Measurements from ENCODE around the gene FOXL2NB. TPM values are rescaled to one million over a fixed set of nuclear protein-coding genes. Genes with fewer than 3 reads are reported as not detected.

The FOXL2NB gene
- total RNA-seq, 1 donor from 2014 or later, result 3.5 TPM

GRCh38 chr3:138960417-138960852, 13.4 kb downstream of the FOXL2NB start:
- no peak for TF ChIP-seq CTCF (conservative IDR thresholded peaks at IDR 0.05; ENCODE audit: low read depth, low read length)
- no peak overlapping the region for H3K4me3 ChIP-seq (ENCODE audit: low read depth, low read length)
- DNase-seq (ENCODE audit: low read depth), result no peak

- TF ChIP-seq CTCF (conservative IDR thresholded peaks at IDR 0.05; ENCODE audit: low read depth, low read length), result no peak
- no peak overlapping the region for H3K4me3 ChIP-seq (ENCODE audit: low read depth, low read length)
- no peak for DNase-seq (ENCODE audit: low read depth)
Measured at GRCh38 chr3:138962854-138963560, 16.0 kb downstream of the FOXL2NB start.

GRCh38 chr3:138964264-138964663, 17.2 kb downstream of the FOXL2NB start:
- no peak overlapping the region for H3K4me3 ChIP-seq (ENCODE audit: low read depth, low read length)
- no peak for DNase-seq (ENCODE audit: low read depth)
- TF ChIP-seq CTCF (conservative IDR thresholded peaks at IDR 0.05; ENCODE audit: low read depth, low read length), result no peak

- DNase-seq (ENCODE audit: low read depth), result no peak
Measured at GRCh38 chr3:138964923-138965322, 17.9 kb downstream of the FOXL2NB start.

GRCh38 chr3:138971766-138972320, 24.8 kb downstream of the FOXL2NB start:
- TF ChIP-seq CTCF (conservative IDR thresholded peaks at IDR 0.05; ENCODE audit: low read depth, low read length), result no peak
- no peak for DNase-seq (ENCODE audit: low read depth)
- no peak overlapping the region for H3K4me3 ChIP-seq (ENCODE audit: low read depth, low read length)

More at GRCh38 chr3:138964923-138965322, 17.9 kb downstream of the FOXL2NB start:
- no peak overlapping the region for H3K4me3 ChIP-seq (ENCODE audit: low read depth, low read length)
- TF ChIP-seq CTCF (conservative IDR thresholded peaks at IDR 0.05; ENCODE audit: low read depth, low read length), result no peak

- no peak for DNase-seq (ENCODE audit: low read depth)
- H3K4me3 ChIP-seq (ENCODE audit: low read depth, low read length), result no peak overlapping the region
- TF ChIP-seq CTCF (conservative IDR thresholded peaks at IDR 0.05; ENCODE audit: low read depth, low read length), result no peak
Measured at GRCh38 chr3:138972941-138973340, 25.9 kb downstream of the FOXL2NB start.

GRCh38 chr3:138974462-138974861, 27.4 kb downstream of the FOXL2NB start:
- no peak for DNase-seq (ENCODE audit: low read depth)
- no peak overlapping the region for H3K4me3 ChIP-seq (ENCODE audit: low read depth, low read length)
- TF ChIP-seq CTCF (conservative IDR thresholded peaks at IDR 0.05; ENCODE audit: low read depth, low read length), result no peak

Measured in epithelial cell of proximal tubule (primary cell).